Activated CD4-positive, CD25-positive, alpha-beta regulatory T cell treated with anti-CD3 and anti-CD28 coated beads, Interleukin-2, amount 50 U/mL, for 16 hours (primary cell): ENCODE data around the gene ATG2A.
A peak's percentile ranks its signal among the peaks of the same experiment; 100 is the strongest.

Experiments used
- DNase-seq: peaks from one replicate; pipeline ENCODE4 v3.0.0-alpha.2; 2020; ENCODE audit warnings: low read depth, low spot score

ATG2A gene

GRCh38 chr11:64924910-64925284 lies 7.9 kb upstream of the ATG2A start:
- no peak for DNase-seq

DNA sequence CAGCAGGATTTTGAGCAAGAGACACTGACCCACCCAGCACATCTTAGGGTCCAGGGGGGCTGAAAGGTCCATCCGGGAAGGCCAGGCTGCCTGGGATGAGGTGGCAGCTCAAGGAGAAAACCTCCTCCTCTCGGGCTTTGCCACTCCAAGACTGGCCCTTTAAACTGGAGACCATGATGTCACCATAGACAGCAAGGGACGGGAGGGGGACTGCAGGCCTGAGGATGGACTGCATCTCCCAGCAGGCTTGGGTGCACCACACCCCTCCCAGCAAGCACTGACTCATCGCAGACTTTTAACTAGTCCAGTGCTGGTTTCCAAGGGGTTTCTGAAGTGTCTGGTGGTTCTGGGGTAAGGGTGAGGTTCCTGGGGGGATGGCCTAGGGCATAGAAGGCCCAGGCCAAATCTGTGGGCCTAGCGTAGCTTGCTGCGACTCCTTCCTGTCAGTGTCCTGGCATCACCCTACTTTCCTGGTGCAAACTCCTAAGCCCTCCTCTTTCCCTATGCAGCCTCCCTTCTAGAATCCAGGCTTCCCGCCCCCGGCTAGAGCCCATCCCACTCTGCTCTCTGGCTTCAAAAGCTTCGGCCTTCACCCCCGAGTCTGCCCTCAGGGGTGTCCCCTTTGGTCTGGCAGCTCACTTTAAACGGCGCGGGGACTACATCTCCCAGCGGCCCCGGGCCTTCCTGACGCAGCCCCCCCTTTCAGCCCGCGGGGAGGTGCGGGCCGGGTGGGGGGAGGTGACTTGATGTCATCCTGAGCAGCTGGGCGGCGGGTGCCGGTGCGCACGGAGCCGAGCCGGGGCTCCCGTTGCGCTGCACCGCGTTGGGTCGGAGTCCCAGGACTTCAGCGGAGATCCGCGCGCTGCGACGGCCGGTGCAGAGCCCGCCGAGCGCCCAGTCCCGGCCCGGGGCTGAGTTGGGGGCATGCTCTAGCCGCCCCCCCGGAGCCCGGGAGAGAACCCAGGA lies 7.2 kb upstream of the ATG2A start, which contains the start of gene PPP2R5B:
TSS of gene PPP2R5B (plus strand) at position 746 of the 966 bp plus-strand sequence. CDS start 1,046 bp downstream, outside the sequence.
- DNase-seq: peak; percentile 86

GRCh38 chr11:64923151-64923661 lies 6.2 kb upstream of the ATG2A start:
- no peak for DNase-seq

DNA sequence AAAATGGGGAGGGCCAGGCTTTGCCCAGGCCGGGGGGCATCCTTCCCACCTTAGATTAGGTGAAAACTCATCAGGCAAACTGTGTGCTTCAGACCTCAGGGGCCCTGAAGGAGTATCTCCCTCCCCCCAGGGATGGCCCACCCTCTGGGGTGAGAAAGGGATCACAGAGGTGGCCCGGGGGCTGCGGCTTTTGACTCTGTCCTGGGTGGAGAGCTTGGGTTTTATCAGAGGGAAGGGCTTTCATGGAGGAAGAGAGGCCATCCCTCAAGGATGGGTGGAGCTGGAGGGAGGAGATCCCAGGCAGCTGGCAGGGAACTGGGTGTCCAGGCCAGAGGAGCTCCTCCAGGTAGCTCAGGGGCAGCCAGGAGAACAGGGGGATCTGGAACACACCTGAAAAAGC lies 4.4 kb upstream of the ATG2A start:
- no peak for DNase-seq

- DNase-seq: no peak
Observed at GRCh38 chr11:64920124-64920523, 3.1 kb upstream of the ATG2A start.

DNA sequence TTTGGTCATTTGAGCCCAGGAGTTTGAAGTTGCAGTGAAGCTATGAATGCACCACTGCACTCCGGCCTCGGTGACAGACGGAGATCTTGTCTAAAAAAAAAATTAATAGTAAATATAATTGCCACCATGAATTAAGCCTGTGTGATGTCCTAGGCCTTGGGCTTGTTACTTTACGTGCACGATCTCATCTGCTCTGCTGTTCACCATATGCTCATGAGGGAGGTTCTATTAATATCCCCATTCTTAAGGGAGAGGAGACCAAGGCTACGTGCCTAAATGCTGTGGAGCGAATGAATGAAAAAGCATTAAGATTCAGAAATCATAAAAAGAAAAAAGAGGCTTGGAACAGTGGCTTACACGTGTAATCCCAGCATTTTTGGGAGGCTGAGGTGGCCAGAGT lies 2.6 kb upstream of the ATG2A start:
- DNase-seq: no peak

GRCh38 chr11:64918017-64918416 lies 1.0 kb upstream of the ATG2A start:
- no peak for DNase-seq

- no peak for DNase-seq
Observed at GRCh38 chr11:64917663-64917995, 620 bp upstream of the ATG2A start.

GRCh38 chr11:64916040-64916774 lies 802 bp downstream of the ATG2A start:
- no peak for DNase-seq

DNA sequence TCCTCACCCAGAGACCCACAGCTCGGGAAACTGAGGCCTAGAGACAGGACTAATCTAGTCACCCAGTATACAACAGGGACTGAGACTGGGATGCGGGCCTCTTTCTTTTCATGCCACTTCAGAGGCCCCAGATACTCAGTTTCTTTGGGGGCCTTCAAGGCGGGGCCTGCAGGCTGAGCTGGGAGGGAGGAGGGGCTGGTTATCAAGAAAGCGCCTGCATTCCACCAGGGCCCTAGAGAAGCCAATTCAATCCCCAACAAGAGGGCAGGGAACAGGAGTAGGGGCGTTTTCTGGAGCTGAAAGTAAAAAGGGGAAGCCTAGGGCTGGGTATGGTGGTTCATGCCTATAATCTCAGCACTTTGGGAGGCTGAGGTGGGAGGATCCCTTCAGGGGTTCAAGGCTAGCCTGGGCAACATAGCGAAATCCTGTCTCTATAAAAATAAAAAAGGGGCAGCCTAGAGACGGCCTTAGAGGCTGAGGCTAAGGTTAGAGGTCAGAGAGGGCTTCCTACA lies 1.6 kb downstream of the ATG2A start:
- DNase-seq: no peak

DNA sequence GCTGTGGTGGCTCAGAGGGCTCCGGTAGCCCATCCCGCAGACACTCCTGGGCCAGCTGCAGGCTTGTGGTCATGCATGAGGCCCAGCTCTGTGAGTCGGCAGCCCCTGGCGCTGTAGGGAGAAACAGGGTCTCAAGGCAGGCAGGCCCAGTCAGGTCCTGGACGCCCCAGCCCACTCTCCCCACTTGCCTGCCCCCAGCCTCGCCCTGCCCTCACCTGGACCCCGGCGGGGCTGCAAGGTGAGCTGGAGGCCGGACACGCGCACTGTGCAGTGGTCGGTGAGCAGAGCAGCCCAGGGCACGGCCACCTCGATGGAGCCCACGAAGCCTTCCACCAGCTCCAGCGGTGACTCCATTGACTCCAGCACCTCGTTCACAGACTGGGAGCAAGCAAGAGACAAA lies 2.9 kb downstream of the ATG2A start:
- no peak for DNase-seq

- DNase-seq: no peak
Observed at GRCh38 chr11:64913171-64913727, 3.8 kb downstream of the ATG2A start.

DNA sequence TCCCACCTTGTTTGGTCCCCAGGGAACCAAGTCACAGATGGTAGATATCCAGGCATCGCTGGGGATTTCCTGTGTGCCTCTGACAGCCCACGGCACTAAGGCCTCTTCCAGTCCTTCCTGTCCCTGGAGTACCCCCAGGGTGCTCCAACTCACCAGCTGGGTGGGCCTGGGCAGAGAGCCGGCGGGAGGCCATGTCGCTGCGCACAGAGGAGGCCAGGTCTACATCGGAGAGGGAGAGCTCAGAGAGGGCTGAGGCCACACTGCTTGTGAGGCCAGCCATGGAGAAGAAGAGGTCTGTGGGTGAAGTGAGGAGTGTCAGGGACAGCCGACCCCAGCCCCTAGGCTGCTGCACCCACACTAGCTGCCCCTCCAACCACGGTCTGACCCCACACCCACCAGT lies 5.3 kb downstream of the ATG2A start:
- DNase-seq: no peak

- DNase-seq: no peak
Observed at GRCh38 chr11:64911142-64911541, 5.9 kb downstream of the ATG2A start.

- no peak for DNase-seq
Observed at GRCh38 chr11:64910451-64911093, 6.4 kb downstream of the ATG2A start.

GRCh38 chr11:64909653-64910343 lies 7.2 kb downstream of the ATG2A start:
- no peak for DNase-seq

DNA sequence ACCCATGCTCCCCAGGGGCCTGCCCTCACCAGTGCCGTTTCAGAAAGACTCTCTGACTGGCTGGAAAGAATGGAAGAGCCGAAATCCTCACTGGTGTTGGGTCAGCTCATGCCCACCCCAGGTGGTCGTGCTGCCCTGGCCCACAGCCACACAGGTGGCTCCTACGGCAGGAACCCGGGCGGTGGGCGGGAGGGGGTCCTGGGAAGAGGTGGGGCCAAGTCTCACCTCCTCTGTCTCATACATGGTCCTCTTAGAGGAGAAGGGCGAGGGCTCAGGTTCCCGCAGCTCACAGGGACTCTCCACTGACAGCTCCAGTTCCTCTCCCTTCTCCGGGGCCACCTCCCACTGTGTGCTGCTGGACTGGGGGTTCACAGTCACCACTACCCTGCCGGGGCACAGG lies 8.2 kb downstream of the ATG2A start:
- DNase-seq: no peak

DNA sequence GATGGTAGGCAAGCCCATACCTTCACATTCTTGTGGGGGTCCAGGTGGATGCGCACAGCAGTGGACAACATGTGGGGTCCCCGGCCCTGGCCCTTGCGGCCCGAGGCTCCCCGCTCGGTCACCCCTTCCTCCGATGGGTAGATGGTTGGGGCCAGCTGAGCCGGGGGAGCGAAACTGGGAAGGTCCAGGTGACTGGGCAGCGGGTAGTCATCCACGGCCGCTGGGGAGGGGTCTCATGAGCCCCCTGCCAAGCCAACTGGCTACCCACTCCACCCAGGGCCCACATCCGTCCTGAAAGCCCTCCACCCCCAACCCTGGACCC lies 10.7 kb downstream of the ATG2A start:
- DNase-seq: no peak

DNA sequence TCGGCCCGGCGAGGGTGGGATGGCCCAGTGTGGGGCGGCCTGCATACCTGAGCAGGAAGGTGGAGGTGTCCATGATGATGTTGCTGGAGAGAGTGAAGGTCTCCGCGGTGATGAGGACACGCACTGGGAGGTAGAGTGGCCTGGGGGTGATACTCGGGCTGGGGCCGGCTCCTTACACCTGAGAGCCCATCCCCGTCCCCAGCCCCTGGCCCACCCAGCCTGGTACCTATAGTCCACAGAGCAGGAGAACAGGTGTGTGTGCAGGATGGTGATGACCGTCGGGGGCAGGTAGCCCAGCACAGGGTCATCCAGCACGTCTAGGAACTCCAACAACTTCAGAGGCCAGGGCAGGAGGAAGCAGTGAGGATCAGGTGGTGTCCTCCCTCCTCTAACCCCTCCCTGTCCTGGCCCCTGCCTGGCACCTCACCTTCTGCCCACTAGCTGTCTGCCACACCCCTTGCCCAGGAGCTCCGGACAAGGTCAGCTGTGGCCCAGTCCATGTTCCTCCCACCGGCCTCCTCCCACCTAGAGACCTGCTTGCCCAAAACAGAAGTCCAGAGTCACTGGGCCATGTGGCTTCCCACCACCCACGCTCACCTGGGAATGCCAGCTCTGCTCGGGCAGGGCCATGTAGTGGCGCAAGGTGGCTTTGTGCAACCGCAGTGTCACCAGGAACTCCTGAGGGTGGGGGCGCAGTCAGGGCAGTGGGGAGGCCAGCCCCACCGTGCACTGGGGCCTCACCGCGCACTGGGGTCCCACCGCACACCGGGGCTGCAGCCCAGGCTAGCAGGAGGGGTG lies 11.3 kb downstream of the ATG2A start:
- no peak for DNase-seq

DNA sequence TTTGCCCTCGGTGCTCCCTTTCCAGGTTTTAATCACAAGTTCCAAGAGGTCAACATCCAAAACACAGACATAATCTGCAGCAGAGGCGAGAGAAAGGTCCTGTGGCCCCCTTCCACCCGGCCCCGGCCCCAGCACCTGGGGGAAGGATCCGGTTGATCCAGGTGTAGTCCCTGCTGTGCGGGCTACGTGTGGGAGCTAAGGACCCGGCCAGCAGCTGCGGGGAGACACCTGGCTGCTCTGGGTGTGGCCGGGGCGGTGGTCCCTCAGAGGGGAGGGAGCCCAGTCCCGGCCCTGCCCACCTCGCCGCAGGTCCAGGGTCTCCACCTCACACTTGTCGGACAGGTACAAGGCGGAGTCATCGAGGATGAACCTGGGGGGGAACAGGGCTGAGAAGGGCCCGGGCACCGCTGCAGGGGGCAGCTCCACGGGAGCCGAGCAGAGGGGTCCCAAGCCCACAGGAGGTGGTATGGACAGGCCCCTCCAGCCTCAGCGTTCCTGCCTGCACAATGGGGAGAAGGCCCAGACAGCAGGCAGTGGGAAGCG lies 13.6 kb downstream of the ATG2A start:
- no peak for DNase-seq
